GM12878 (cell line): Measurements from ENCODE around the gene SLC8B1. TPM values are rescaled to one million over a fixed set of nuclear protein-coding genes. Genes with fewer than 3 reads are reported as not detected.

Experiments
- ATAC-seq: fragments of 200-7000 bp; cut with Tn5 transposase; 3 replicates; pipeline ENCODE4 v1.9.1; 2020; ENCODE audit warnings: mild to moderate bottlenecking, moderate library complexity
- BruUV-seq: library from RNA; stranded (reverse); fragments of 400-500 nt; replicated peaks from 2 replicates; lab custom pipeline; 2021; lab: Mats Ljungman, UMichigan
- CTCF ChIA-PET: fragments of 300-600 bp; sonication (Branson Sonifier 250); formaldehyde crosslinking; extraction: SDS; loops from one replicate; lab custom pipeline; 2021; ENCODE audit warnings: inconsistent platforms; lab: Yijun Ruan, JAX
- POLR2A ChIA-PET: fragments of 350-600 bp; formaldehyde crosslinking; extraction: SDS; loops from one replicate; lab custom pipeline; 2021; ENCODE audit warnings: inconsistent platforms; lab: Charles Lee
- RAD21 ChIA-PET: fragments of 300-600 bp; sonication (Branson Sonifier 250); formaldehyde crosslinking; loops from one replicate; lab custom pipeline; 2023; ENCODE audit warnings: antibody characterized with exemption; ENCODE audit not compliant: unreplicated experiment; lab: Charles Lee
- SMC1A ChIA-PET: fragments of 300-600 bp; sonication (Branson Sonifier 250); formaldehyde crosslinking; loops from one replicate; lab custom pipeline; 2023; ENCODE audit not compliant: unreplicated experiment, uncharacterized antibody; lab: Charles Lee
- DNase-seq: peaks from one replicate; pipeline ENCODE4 v3.0.0-alpha.2; 2011; ENCODE audit warnings: low read depth, low spot score
- FAIRE-seq: peaks from 3 replicates; lab custom pipeline; 2011; peaks lifted over from hg19 to GRCh38; lab: Jason Lieb, UNC
- H2AFZ ChIP-seq: 2 replicates; pipeline ENCODE4 v1.6.0; 2011; ENCODE audit warnings: low read depth, low read length, control low read depth; ENCODE audit not compliant: control insufficient read depth
- H3K27ac ChIP-seq: 2 replicates; pipeline ENCODE4 v1.5.1; 2011; ENCODE audit warnings: control low read depth; ENCODE audit not compliant: control insufficient read depth, insufficient read depth
- H3K27me3 ChIP-seq, 2 experiments: replicated peaks in 1 of 2; 2 replicates each; pipeline versions ENCODE4 v1.6.0 to v1.6.1; 2011; ENCODE audit warnings: low read length in 1 of 2; ENCODE audit not compliant: control insufficient read depth in 2 of 2, insufficient read depth in 2 of 2
- H3K36me3 ChIP-seq, 2 experiments: 2 replicates each; pipeline ENCODE4 v1.5.1; 2011; ENCODE audit warnings: low read length in 1 of 2; ENCODE audit not compliant: control insufficient read depth in 2 of 2, insufficient read depth in 2 of 2
- H3K4me1 ChIP-seq: 2 replicates; pipeline ENCODE4 v1.6.1; 2011; ENCODE audit warnings: mild to moderate bottlenecking, low read length, moderate library complexity, mixed read lengths; ENCODE audit not compliant: control insufficient read depth, insufficient read depth
- H3K4me2 ChIP-seq: 2 replicates; pipeline ENCODE4 v1.6.0; 2011; ENCODE audit warnings: control low read depth; ENCODE audit not compliant: control insufficient read depth, insufficient read depth
- H3K4me3 ChIP-seq: fragments of 200-600 bp; sonication (generic); 2 replicates; pipeline ENCODE4 v1.5.1; 2016
- H3K79me2 ChIP-seq: 2 replicates; pipeline ENCODE4 v1.6.0; 2011; ENCODE audit warnings: low read length; ENCODE audit not compliant: control insufficient read depth, insufficient read depth
- H3K9ac ChIP-seq: 2 replicates; pipeline ENCODE4 v1.8.0; 2011; ENCODE audit warnings: low read length, control low read depth, mixed read lengths; ENCODE audit not compliant: control insufficient read depth, insufficient read depth
- H3K9me3 ChIP-seq: replicated peaks from 3 replicates; pipeline ENCODE4 v1.5.1; 2011; ENCODE audit warnings: mild to moderate bottlenecking, low read length; ENCODE audit not compliant: control insufficient read depth, insufficient read depth
- H4K20me1 ChIP-seq: 2 replicates; pipeline ENCODE4 v1.6.0; 2011; ENCODE audit not compliant: control insufficient read depth, insufficient read depth
- FOXM1 ChIP-seq: IDR thresholded peaks from 2 replicates; pipeline ENCODE4 v1.6.1; 2012; ENCODE audit warnings: low read depth, mild to moderate bottlenecking, inconsistent platforms, low read length, moderate library complexity
- MAX ChIP-seq: IDR thresholded peaks from 2 replicates; pipeline ENCODE4 v1.6.1; 2012; ENCODE audit warnings: low read depth, low read length, improper control_type of control experiment
- MYC ChIP-seq: IDR thresholded peaks from 2 replicates; pipeline ENCODE4 v1.6.1; 2011; ENCODE audit warnings: mild to moderate bottlenecking, low read length, moderate library complexity, inconsistent platforms; ENCODE audit not compliant: insufficient read depth, insufficient replicate concordance, insufficient read length, severe bottlenecking
- SKIL ChIP-seq: fragments of 450-650 bp; IDR thresholded peaks from 2 replicates; pipeline ENCODE4 v1.6.1; 2017; ENCODE audit warnings: mild to moderate bottlenecking, low read depth, inconsistent platforms; ENCODE audit not compliant: poor library complexity, severe bottlenecking
- SP1 ChIP-seq: IDR thresholded peaks from one replicate; pipeline ENCODE4 v1.6.1; 2011; ENCODE audit warnings: low read depth, low read length
- TCF12 ChIP-seq: IDR thresholded peaks from 2 replicates; pipeline ENCODE4 v1.6.1; 2011; ENCODE audit warnings: low read depth, mild to moderate bottlenecking, low read length
- WGBS: methylation state at CpG from one replicate; pipeline ENCODE4 v1.1.6; 2016; ENCODE audit warnings: low lambda C conversion rate; ENCODE audit not compliant: insufficient replicate concordance, insufficient coverage; ENCODE audit errors: missing lambda C conversion rate; 5-methylcytosine and 5-hydroxymethylcytosine counted together
- in situ Hi-C: fragments of 300-500 bp; cut with MboI; formaldehyde crosslinking; loops from 9 replicates; pipeline ENCODE4 v1.14.3; 2018; ENCODE audit warnings: mixed read lengths
- intact Hi-C: fragments of 100-400 bp; cut with micrococcal nuclease; formaldehyde crosslinking; loops from one replicate; pipeline ENCODE4 v1.14.2; 2022; ENCODE audit not compliant: unreplicated experiment
- polyA plus RNA-seq, 11 experiments: library from polyadenylated mRNA; depleted of rRNA in 4 of 11; unstranded in 6 of 11; stranded (reverse) in 5 of 11; fragments of >200 nt; fragmentation: Nextera tagmentation in 4 of 11; fragmentation: Illumina TruSeq in 1 of 11; extraction: Ambion mirVana in 4 of 11; extraction: Trizol in 1 of 11; gene quantifications; 1 replicate in 1 of 11; 2 replicates in 10 of 11; pipeline versions ENCODE4 v1.2.1 to v1.2.3, GENCODE V29; 2011 to 2016; ENCODE audit warnings: inconsistent platforms in 2 of 11, missing spikeins in 2 of 11, low read depth in 1 of 11
- total RNA-seq, 4 experiments: library from RNA; depleted of rRNA in 3 of 4; stranded (reverse); fragments of >200 nt in 3 of 4; fragmentation: Illumina TruSeq in 1 of 4; extraction: Trizol in 1 of 4; gene quantifications; 2 replicates each; pipeline versions ENCODE4 v1.2.1 to v1.2.3, GENCODE V29; 2013 to 2021

SLC8B1 gene
- total and polyA plus RNA-seq, 10 of the 15 experiments (the other 5 are each of a cell fraction or from before 2014, with no cell fraction given): 0.18 to 12.3 (median 6.8) TPM

DNA sequence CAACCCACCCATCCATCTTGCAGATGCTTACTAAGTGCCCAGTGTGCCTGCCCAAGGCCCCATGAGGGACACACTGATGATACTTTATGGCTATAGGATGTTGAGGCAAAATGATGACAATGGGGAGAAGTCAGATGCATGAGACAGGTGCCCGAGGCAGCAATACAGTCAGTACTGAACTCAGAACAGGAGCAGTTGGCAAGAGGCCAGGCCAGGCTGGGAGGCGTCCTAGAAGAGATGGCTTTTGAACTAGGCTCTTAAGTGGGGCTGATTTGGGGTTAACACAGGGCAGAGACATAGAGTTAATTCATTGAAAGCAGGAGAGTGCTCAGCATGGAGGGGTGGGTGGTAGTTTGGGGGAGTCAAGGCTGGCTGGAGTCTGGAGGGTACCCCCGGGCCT, 39.1 kb upstream of the SLC8B1 start:
- ChIA-PET CTCF (no interaction called here), SMC1A (no interaction called here)
- in situ Hi-C loops: no loop called here
- no TSS peak for BruUV-seq
- Histone ChIP-seq H3K27ac (no peak overlapping the region), H4K20me1 (no peaks in the 10 kb centered on the region), H3K36me3 (no peaks in the 10 kb centered on the region; a peak in 3 of 4 replicates), H3K79me2 (no peaks in the 10 kb centered on the region), H3K4me2 (no peak overlapping the region)
- TF ChIP-seq TCF12 (no peak), SKIL (no peak), FOXM1 (no peak), MAX (no peak), MYC (no peak), SP1 (no peak)
- TF ChIP-seq, all 136 proteins: peak for 0
- H3K4me3 ChIP-seq: no peak overlapping the region
- no peak for DNase-seq
- POLR2A ChIA-PET: no interaction called here
- no peak for FAIRE-seq
- 0 out of 2 replicates have a peak, but pooled peaks cover 2% of the 10 kb centered on the region for H3K4me1 ChIP-seq
- H3K27me3 ChIP-seq: no peaks in the 10 kb centered on the region
- no peak for ATAC-seq
- H3K9ac ChIP-seq: no peak overlapping the region
- no peaks in the 10 kb centered on the region; the same call in 2 of the 3 replicates for H3K9me3 ChIP-seq
- WGBS: 33% methylated on average over 3 of the region's 3 CpGs
- intact Hi-C loops: no loop called here
- RAD21 ChIA-PET: interaction anchor here (1.4 kb wide), 1 partner anchor 51 kb away, joined by 3 read pairs; no protein-coding TSS in a partner anchor
- H2AFZ ChIP-seq: no peak overlapping the region
